Measurements from ENCODE around the gene ITGB5. TPM values are rescaled to one million over a fixed set of nuclear protein-coding genes. Genes with fewer than 3 reads are reported as not detected.

ITGB5 gene
- total and polyA plus RNA-seq, 2 donors (not counting 1 experiment from before 2014, with no cell fraction given) = 0.15 to 0.54 TPM

DNA sequence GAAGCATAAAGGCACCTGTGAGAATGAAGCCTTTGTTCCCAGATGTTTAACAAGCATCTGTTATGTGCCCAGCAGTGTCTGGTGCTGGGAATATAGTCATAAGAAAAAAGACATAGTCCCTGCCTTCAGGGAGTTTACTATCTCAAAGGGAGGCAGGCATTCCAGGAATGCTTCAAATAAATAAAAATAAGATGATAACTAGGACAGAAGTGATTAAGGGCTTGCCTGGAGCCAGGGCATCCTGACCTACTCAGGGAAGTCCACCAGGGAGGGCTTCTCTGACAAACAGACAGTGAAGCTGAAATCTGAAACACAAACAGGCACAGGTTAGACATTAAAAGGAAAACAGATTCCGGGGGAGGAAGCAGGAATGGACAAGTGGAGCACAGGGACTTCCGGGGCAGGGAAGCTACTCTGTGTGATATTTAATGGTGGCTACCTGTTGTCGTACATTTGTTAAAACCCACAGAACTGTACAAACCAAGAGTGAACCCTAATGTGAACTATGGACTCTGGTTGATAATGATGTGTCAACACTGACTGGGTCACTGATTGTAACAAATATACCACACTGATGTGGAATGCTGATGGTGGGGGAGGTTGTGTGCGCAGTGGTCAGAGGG is 53.3 kb downstream of the ITGB5 start:
- WGBS (ENCODE audit: insufficient coverage) = 100% methylated on average over 1 of the region's 4 CpGs
- ChIA-PET POLR2A (no interaction called here), CTCF (no interaction called here)
- intact Hi-C loops (cut with micrococcal nuclease) = no loop called here
- Mint-ChIP-seq H3K9me3 (ENCODE audit: insufficient read depth) (no peaks in the 10 kb centered on the region), H3K27me3 (peaks cover 36% of the 10 kb centered on the region), H3K27ac (no peak overlapping the region), H3K4me1 (peaks cover 10% of the 10 kb centered on the region), H3K4me3 (no peak overlapping the region)
- no peaks in the 10 kb centered on the region for H3K9me3 ChIP-seq (ENCODE audit: control extremely low read depth in 1 of 3, control insufficient read depth in 2 of 3, insufficient read depth in 1 of 3, low read length in 2 of 3)
- H3K9ac ChIP-seq (ENCODE audit: low read length) = no peak overlapping the region
- TF ChIP-seq, protein P1, sequence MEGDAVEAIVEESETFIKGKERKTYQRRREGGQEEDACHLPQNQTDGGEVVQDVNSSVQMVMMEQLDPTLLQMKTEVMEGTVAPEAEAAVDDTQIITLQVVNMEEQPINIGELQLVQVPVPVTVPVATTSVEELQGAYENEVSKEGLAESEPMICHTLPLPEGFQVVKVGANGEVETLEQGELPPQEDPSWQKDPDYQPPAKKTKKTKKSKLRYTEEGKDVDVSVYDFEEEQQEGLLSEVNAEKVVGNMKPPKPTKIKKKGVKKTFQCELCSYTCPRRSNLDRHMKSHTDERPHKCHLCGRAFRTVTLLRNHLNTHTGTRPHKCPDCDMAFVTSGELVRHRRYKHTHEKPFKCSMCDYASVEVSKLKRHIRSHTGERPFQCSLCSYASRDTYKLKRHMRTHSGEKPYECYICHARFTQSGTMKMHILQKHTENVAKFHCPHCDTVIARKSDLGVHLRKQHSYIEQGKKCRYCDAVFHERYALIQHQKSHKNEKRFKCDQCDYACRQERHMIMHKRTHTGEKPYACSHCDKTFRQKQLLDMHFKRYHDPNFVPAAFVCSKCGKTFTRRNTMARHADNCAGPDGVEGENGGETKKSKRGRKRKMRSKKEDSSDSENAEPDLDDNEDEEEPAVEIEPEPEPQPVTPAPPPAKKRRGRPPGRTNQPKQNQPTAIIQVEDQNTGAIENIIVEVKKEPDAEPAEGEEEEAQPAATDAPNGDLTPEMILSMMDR (IDR thresholded peaks at IDR 0.05) = no peak
- TF ChIP-seq EZH2 (IDR thresholded peaks at IDR 0.05; ENCODE audit: borderline replicate concordance, insufficient read depth, low read depth, low read length, poor library complexity, severe bottlenecking) = no peak
- H3K36me3 ChIP-seq (replicated peaks in 1 of 2; ENCODE audit: control extremely low read depth in 1 of 2, control insufficient read depth in 1 of 2, extremely low read depth in 1 of 2, insufficient read depth in 2 of 2, low read length in 1 of 2) = no peaks in the 10 kb centered on the region
- no peak overlapping the region for H3K4me2 ChIP-seq (replicated peaks; ENCODE audit: low read depth, low read length, poor library complexity, severe bottlenecking)
- H3K27ac ChIP-seq (ENCODE audit: low read length in 2 of 2) = no peak overlapping the region
- H3K4me1 ChIP-seq (ENCODE audit: control insufficient read depth in 2 of 2, insufficient read depth in 2 of 2, low read length in 2 of 2) = peaks cover 6 to 15% of the 10 kb centered on the region in 2 donors
- ATAC-seq (ENCODE audit: low read depth) (no peak), DNase-seq (no peak)
- H4K20me1 ChIP-seq (ENCODE audit: control insufficient read depth, insufficient read depth, low read length, poor library complexity, severe bottlenecking) = no peaks in the 10 kb centered on the region
- peaks cover 0 to 32% (median 2%) of the 10 kb centered on the region in 4 experiments for H3K27me3 ChIP-seq (replicated peaks in 1 of 4; ENCODE audit: control extremely low read depth in 1 of 4, control insufficient read depth in 3 of 4, insufficient read depth in 4 of 4, low read length in 3 of 4)
- no peaks in the 10 kb centered on the region for H3K79me2 ChIP-seq (ENCODE audit: control insufficient read depth, insufficient read depth, low read length)
- no peak overlapping the region for H3K4me3 ChIP-seq (ENCODE audit: control extremely low read depth in 1 of 5, extremely low read depth in 1 of 5, insufficient read depth in 1 of 5, low read depth in 2 of 5, low read length in 4 of 5)
- no peak overlapping the region for H2AFZ ChIP-seq (ENCODE audit: insufficient read depth, low read depth, low read length, poor library complexity, severe bottlenecking)

DNA sequence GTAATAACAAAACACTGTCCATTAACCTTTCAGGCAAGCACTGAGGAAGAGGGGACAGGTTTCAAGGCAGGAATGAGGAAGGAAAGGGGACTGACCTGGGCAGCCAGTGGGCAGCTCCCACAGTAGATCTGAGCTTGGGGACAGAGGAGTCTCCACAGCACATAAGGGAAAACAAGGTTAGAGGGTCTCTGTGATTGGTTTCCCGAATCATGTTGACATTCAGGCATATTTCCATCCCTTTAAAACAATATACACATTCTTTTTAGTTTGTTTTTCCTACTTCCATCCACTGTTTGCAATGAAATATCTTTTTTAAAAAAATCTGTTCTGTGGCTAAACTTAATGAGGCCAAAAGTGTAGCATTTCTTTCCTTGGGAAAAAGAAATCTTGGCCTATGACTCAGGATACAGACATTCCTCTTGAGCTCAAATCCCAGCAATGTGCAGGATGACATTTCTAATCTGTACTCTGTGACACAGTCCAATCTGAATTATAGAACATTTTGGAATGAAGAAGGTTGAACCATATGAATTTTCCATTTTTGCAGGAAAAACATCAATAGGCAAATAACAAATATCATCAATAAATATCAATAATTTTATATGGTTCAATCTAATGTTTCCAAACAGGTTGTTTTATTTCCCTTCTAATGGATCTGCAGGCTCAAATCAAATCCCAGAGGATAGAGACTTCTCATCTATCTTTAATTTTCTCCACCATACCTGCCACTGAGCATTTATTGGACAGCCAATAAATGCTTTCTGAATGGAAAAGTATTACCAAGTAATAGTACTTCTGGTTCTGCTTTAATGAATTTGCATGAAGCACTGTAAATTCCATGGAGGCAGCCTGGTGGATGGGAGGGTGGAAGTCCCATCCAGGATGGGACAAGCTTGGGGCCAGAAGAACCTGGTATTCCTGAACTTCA is 54.1 kb downstream of the ITGB5 start:
- no peak overlapping the region for H3K4me3 Mint-ChIP-seq
- H2AFZ ChIP-seq (ENCODE audit: insufficient read depth, low read depth, low read length, poor library complexity, severe bottlenecking) = no peak overlapping the region
- no peak overlapping the region for H3K27ac Mint-ChIP-seq
- DNase-seq = no peak
- no peak for ATAC-seq (ENCODE audit: low read depth)
- intact Hi-C loops (cut with micrococcal nuclease) = no loop called here
- no peak overlapping the region for H3K4me2 ChIP-seq (replicated peaks; ENCODE audit: low read depth, low read length, poor library complexity, severe bottlenecking)
- peaks cover 6 to 15% of the 10 kb centered on the region in 2 donors for H3K4me1 ChIP-seq (ENCODE audit: control insufficient read depth in 2 of 2, insufficient read depth in 2 of 2, low read length in 2 of 2)
- no peaks in the 10 kb centered on the region for H3K9me3 Mint-ChIP-seq (ENCODE audit: insufficient read depth)
- no peaks in the 10 kb centered on the region for H3K79me2 ChIP-seq (ENCODE audit: control insufficient read depth, insufficient read depth, low read length)
- no CpG with 5 or more reads among the region's 1 CpG for WGBS (ENCODE audit: insufficient coverage)
- H3K9me3 ChIP-seq (ENCODE audit: control extremely low read depth in 1 of 3, control insufficient read depth in 2 of 3, insufficient read depth in 1 of 3, low read length in 2 of 3) = no peaks in the 10 kb centered on the region
- peaks cover 10% of the 10 kb centered on the region for H3K4me1 Mint-ChIP-seq
- H3K27me3 Mint-ChIP-seq = peaks cover 39% of the 10 kb centered on the region
- no peak overlapping the region for H3K4me3 ChIP-seq (ENCODE audit: control extremely low read depth in 1 of 5, extremely low read depth in 1 of 5, insufficient read depth in 1 of 5, low read depth in 2 of 5, low read length in 4 of 5)
- no peak overlapping the region for H3K9ac ChIP-seq (ENCODE audit: low read length)
- ChIA-PET POLR2A (no interaction called here), CTCF (no interaction called here)
- H4K20me1 ChIP-seq (ENCODE audit: control insufficient read depth, insufficient read depth, low read length, poor library complexity, severe bottlenecking) = no peaks in the 10 kb centered on the region
- H3K27me3 ChIP-seq (replicated peaks in 1 of 4; ENCODE audit: control extremely low read depth in 1 of 4, control insufficient read depth in 3 of 4, insufficient read depth in 4 of 4, low read length in 3 of 4) = peaks cover 0 to 32% (median 2%) of the 10 kb centered on the region in 4 experiments
- no peaks in the 10 kb centered on the region for H3K36me3 ChIP-seq (replicated peaks in 1 of 2; ENCODE audit: control extremely low read depth in 1 of 2, control insufficient read depth in 1 of 2, extremely low read depth in 1 of 2, insufficient read depth in 2 of 2, low read length in 1 of 2)
- TF ChIP-seq, protein P1 (IDR thresholded peaks at IDR 0.05) = no peak
- TF ChIP-seq EZH2 (IDR thresholded peaks at IDR 0.05; ENCODE audit: borderline replicate concordance, insufficient read depth, low read depth, low read length, poor library complexity, severe bottlenecking) = no peak
- no peak overlapping the region for H3K27ac ChIP-seq (ENCODE audit: low read length in 2 of 2)
